HG02981 (cell line): ENCODE data around the gene IGFBP5.

Experiments used
- ATAC-seq: cut with Tn5 transposase; IDR thresholded peaks from one replicate; pipeline ENCODE4 v1.9.1; 2021; ENCODE audit warnings: mild to moderate bottlenecking, moderate library complexity; ENCODE audit not compliant: unreplicated experiment

Gene IGFBP5

GRCh38 chr2:216626168-216626874 lies 69.0 kb downstream of the IGFBP5 start:
- ATAC-seq = no peak

DNA sequence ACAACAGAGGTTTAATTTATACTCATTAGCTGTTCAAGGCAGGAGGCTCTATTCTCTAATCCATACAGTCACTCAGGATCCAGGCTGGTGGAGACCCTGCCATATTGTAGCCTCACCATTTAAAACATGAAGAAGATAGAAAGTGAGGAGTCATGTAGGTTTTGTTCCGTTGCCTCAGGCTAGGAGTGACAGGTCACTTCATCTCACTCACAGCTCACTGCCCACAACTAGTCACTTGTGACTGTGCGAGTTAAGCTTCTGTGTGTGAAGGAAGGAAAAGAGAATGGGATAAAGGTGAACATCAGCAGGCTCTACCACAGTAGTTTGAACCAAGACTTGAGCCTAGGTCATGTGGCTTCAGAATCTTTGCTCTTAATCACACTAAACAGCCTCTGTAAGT lies 71.1 kb downstream of the IGFBP5 start:
- ATAC-seq = no peak

- no peak for ATAC-seq
Measured at GRCh38 chr2:216622526-216622925, 72.8 kb downstream of the IGFBP5 start.
